Skeletal muscle tissue (tissue), 4 donors: ENCODE data around the gene KRT1. TPM values are rescaled to one million over a fixed set of nuclear protein-coding genes. Genes with fewer than 3 reads are reported as not detected.
"Not testable (repeated sequence)": the region's sequence is repeated elsewhere in the genome, so short reads cannot be mapped to it uniquely, and the experiment has no call there.

Experiments
- H3K27ac ChIP-seq: one replicate; pipeline ENCODE4 v1.7.0; 2013; ENCODE audit warnings: mild to moderate bottlenecking, low read depth, low read length, inconsistent platforms
- H3K27me3 ChIP-seq, 3 donors: one replicate each; pipeline ENCODE4 v1.7.0; 2013; ENCODE audit warnings: low read length in 3 of 3; ENCODE audit not compliant: control insufficient read depth in 3 of 3, insufficient read depth in 3 of 3
- H3K36me3 ChIP-seq, 3 donors: one replicate each; pipeline ENCODE4 v1.7.0; 2013; ENCODE audit warnings: low read length in 3 of 3; ENCODE audit not compliant: control insufficient read depth in 3 of 3, insufficient read depth in 3 of 3
- H3K4me1 ChIP-seq, 3 donors: one replicate each; pipeline ENCODE4 v1.7.0; 2013; ENCODE audit warnings: low read length in 3 of 3, mild to moderate bottlenecking in 3 of 3; ENCODE audit not compliant: control insufficient read depth in 3 of 3, insufficient read depth in 3 of 3
- H3K4me3 ChIP-seq, 3 donors: one replicate each; pipeline ENCODE4 v1.7.0; 2013; ENCODE audit warnings: low read length in 3 of 3
- H3K9ac ChIP-seq, 3 donors: one replicate each; pipeline ENCODE4 v1.7.0; 2013; ENCODE audit warnings: low read length in 3 of 3, mild to moderate bottlenecking in 3 of 3, moderate library complexity in 2 of 3, low read depth in 1 of 3
- H3K9me3 ChIP-seq, 3 donors: one replicate each; pipeline ENCODE4 v1.7.0; 2013; ENCODE audit warnings: low read length in 3 of 3; ENCODE audit not compliant: control insufficient read depth in 3 of 3
- total RNA-seq: library from RNA; depleted of rRNA; stranded (reverse); fragments of >200 nt; gene quantifications from one replicate; pipeline ENCODE4 v1.2.3, GENCODE V29; 2014
- donor health status: Osteomylitis.

Gene KRT1
- total RNA-seq, 1 donor from 2014 or later = 2.1 TPM

DNA sequence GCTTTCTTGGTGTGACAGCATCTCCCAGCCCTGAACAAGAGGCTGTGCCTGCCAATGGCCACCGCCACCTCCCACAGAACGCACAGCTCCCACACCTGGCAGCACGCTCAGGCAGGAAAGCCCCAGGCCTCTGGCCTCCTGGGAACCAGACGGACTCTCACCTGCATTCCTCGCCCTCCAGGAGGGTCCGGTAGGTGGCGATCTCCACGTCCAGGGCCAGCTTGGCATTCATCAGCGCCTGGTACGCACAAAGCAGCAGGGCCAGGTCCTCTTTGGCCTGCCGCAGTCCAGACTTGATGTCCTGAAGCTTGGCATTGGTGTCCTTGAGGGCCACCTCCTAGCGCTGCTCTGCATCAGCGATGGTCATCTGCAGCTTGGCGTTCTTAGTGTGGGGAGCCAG lies 35.2 kb upstream of the KRT1 start:
- Histone ChIP-seq H3K36me3 (no peaks in the 10 kb centered on the region), H3K9me3 (no peaks in the 10 kb centered on the region), H3K27me3 (peaks cover 35 to 50% (median 47%) of the 10 kb centered on the region in 3 donors), H3K27ac (no peak overlapping the region), H3K9ac (no peak overlapping the region), H3K4me3 (no peak overlapping the region), H3K4me1 (no peaks in the 10 kb centered on the region)

DNA sequence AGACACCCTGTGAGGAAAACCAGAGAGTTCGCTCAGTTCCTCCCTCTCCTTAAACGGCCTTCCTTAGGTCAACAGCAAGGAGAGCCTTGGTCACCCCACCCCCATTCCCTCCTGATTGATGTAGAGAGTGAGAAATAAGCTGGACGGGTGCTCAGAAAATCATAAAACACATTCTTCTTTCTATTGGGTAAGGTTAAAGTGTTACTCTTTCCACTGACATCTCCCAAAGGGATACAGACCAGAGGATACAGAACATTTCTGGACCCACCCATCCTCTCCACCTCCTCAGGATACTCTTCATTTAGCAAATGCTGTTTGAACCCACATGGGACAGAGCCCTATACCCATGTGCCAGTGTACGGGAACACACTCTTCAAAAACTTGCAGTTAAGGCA lies 34.7 kb upstream of the KRT1 start:
- Histone ChIP-seq H3K27me3 (peaks cover 35 to 50% (median 47%) of the 10 kb centered on the region in 3 donors), H3K9ac (no peak overlapping the region), H3K4me1 (no peaks in the 10 kb centered on the region), H3K36me3 (no peaks in the 10 kb centered on the region), H3K27ac (no peak overlapping the region), H3K9me3 (no peaks in the 10 kb centered on the region), H3K4me3 (no peak overlapping the region)

DNA sequence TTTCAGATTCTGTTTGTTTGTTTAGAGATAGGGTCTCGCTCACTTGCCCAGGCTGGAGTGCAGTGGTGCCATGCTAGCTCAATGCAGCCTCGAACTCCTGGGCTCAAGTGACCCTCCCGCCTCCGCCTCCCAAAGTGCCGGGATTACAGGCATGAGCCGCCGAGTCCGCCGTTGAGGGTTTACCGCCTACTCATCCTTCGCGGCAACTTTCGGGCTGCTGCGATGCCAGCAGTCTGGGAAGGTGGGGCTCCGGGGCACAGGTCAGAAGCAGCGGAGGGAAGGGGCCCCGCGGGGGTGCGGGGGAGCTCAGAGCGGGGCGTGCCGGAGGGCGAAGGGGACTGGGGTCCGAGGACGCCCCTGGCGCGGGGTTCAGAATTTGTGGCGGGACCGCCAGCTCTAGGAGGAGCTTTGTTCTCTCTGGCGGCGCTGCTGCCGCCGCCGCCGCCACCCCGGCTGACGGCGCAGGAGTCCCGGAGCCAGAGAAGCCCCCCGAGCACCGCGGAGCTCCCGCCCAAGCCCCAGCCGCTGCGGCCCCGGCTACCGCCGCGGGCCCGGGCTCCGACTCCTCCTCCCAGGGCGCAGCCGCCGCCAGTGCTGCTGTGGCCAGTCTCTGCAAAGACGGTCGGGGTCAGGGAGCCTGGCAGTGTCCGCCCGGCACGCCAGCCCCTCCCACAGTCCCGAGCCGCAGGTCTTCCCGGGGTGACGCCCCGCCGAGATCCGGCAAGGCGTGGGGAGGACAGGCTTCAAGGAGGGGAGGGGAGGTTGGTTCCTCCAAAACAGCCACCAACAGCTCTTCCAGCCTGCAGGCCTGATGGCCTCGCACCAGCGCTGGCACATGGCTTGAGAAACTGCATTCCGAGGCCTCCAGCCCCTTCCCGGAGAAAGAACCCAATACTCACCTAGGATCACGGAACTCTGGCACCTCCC lies 34.0 kb upstream of the KRT1 start:
- Histone ChIP-seq H3K9ac (no peak overlapping the region), H3K36me3 (no peaks in the 10 kb centered on the region), H3K4me3 (no peak overlapping the region), H3K27ac (no peak overlapping the region), H3K4me1 (no peaks in the 10 kb centered on the region), H3K9me3 (no peaks in the 10 kb centered on the region), H3K27me3 (peaks cover 35 to 54% (median 47%) of the 10 kb centered on the region in 3 donors)

GRCh38 chr12:52712122-52712521 lies 31.9 kb upstream of the KRT1 start:
- peaks cover 35 to 54% (median 38%) of the 10 kb centered on the region in 3 donors for H3K27me3 ChIP-seq
- H3K36me3 ChIP-seq, H3K4me3 ChIP-seq, H3K4me1 ChIP-seq, H3K9ac ChIP-seq, H3K27ac ChIP-seq, H3K9me3 ChIP-seq: not testable (repeated sequence)

GRCh38 chr12:52710730-52711129 lies 30.5 kb upstream of the KRT1 start:
- no peak overlapping the region for H3K9ac ChIP-seq
- no peak overlapping the region for H3K4me3 ChIP-seq
- H3K4me1 ChIP-seq = no peaks in the 10 kb centered on the region
- peaks cover 27 to 45% (median 35%) of the 10 kb centered on the region in 3 donors for H3K27me3 ChIP-seq
- H3K27ac ChIP-seq = no peak overlapping the region
- no peaks in the 10 kb centered on the region for H3K36me3 ChIP-seq
- H3K9me3 ChIP-seq = no peaks in the 10 kb centered on the region

DNA sequence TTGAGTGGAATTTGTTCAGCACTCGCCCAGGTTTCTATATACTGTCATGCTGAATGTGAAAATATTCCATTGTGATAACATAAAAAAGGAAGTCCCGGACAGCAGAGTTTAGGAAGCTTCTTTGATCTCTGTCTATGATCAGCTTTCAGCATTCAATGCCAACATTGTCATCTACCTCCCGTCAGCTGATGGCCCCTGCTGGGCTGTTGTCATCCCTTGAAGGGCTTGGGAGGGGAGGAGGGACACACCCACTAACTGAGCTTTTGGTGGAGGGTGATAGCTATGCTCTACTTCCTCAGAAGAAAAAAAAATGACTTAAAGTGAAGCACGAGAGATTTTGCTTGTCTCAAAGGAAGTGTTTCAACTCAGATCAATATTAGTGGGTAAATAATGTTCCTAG lies 27.8 kb upstream of the KRT1 start:
- no peak overlapping the region for H3K27ac ChIP-seq

GRCh38 chr12:52704464-52704863 lies 24.3 kb upstream of the KRT1 start:
- no peak overlapping the region for H3K27ac ChIP-seq
- H3K9me3 ChIP-seq = no peaks in the 10 kb centered on the region
- no peak overlapping the region for H3K9ac ChIP-seq
- no peaks in the 10 kb centered on the region for H3K36me3 ChIP-seq
- H3K4me1 ChIP-seq = peaks cover 0 to 7% (median 6%) of the 10 kb centered on the region in 3 donors
- no peak overlapping the region for H3K4me3 ChIP-seq
- peaks cover 8 to 30% (median 14%) of the 10 kb centered on the region in 3 donors for H3K27me3 ChIP-seq

More for the DNA sequence above, 27.8 kb upstream of the KRT1 start:
- H3K36me3 ChIP-seq = no peaks in the 10 kb centered on the region
- no peak overlapping the region for H3K4me3 ChIP-seq
- no peak overlapping the region for H3K9ac ChIP-seq
- peaks cover 5 to 22% (median 11%) of the 10 kb centered on the region in 3 donors for H3K27me3 ChIP-seq
- no peaks in the 10 kb centered on the region for H3K4me1 ChIP-seq
- H3K9me3 ChIP-seq = no peaks in the 10 kb centered on the region

GRCh38 chr12:52703878-52704277 lies 23.7 kb upstream of the KRT1 start:
- H3K9me3 ChIP-seq = no peaks in the 10 kb centered on the region
- H3K4me1 ChIP-seq = peaks cover 0 to 9% (median 6%) of the 10 kb centered on the region in 3 donors
- H3K27me3 ChIP-seq = peaks cover 8 to 26% (median 14%) of the 10 kb centered on the region in 3 donors
- H3K27ac ChIP-seq = no peak overlapping the region
- H3K9ac ChIP-seq = no peak overlapping the region
- H3K36me3 ChIP-seq = no peaks in the 10 kb centered on the region
- H3K4me3 ChIP-seq = no peak overlapping the region

DNA sequence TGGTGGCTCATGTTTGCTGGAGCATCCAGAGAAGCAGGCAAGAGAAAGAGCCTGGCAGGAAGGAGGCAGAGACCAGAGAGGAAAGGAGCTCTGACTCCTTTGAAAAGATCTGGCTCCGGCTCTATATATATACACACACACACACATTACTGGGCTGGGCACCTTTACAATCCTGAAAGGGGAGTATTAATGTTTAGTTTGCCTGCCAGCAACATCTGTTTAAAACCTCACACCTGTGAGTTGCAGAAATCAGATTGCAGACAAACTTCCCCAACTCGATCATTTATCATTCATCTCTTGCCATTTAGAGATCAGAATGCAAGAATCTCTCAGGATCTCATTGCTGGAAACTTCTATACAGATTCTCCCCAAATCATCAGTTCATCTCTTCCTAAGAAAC lies 23.2 kb upstream of the KRT1 start, which contains the start of gene KRT77:
KRT77 (minus strand) TSS at position 101 of the 400 bp plus-strand sequence; CDS start at position 11, 90 bp downstream.
- H3K4me1 ChIP-seq = peaks cover 0 to 9% (median 6%) of the 10 kb centered on the region in 3 donors
- no peak within 1 kb of the TSS for H3K4me3 ChIP-seq
- no peaks in the 10 kb centered on the region for H3K36me3 ChIP-seq
- peaks cover 12 to 29% (median 14%) of the 10 kb centered on the region in 3 donors for H3K27me3 ChIP-seq
- no peaks in the 10 kb centered on the region for H3K9me3 ChIP-seq
- H3K27ac ChIP-seq = no peak within 1 kb of the TSS
- no peak within 1 kb of the TSS for H3K9ac ChIP-seq

DNA sequence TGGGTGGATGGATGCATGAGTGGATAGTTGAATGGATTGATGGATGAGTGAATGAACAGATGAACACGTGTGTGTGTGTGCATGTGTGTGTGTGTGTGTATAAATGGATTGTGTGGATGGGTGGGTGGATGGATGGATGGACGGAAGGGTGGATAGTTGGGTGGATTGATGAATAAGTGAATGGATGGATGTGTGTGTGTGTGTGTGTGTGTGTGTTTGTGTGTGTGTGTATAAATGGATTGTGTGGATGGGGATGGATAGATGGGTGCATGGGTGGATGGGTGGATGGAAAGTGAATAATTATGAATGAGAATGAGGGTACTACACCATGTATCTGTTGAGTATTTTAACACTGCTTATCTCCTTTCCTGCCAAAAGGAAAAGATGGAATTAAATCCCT lies 22.1 kb upstream of the KRT1 start:
- Histone ChIP-seq H3K9me3 (no peaks in the 10 kb centered on the region), H3K9ac (no peak overlapping the region), H3K4me3 (no peak overlapping the region), H3K36me3 (no peaks in the 10 kb centered on the region), H3K27ac (no peak overlapping the region), H3K4me1 (peaks cover 0 to 9% (median 6%) of the 10 kb centered on the region in 3 donors), H3K27me3 (peaks cover 14 to 34% (median 20%) of the 10 kb centered on the region in 3 donors)
